ENCODE measurements around the gene ANXA7.
A peak's percentile ranks its signal among the peaks of the same experiment; 100 is the strongest.

Gene ANXA7

GRCh38 chr10:73357821-73358220 is 56.0 kb downstream of the ANXA7 start:
- H3K27me3 ChIP-seq (ENCODE audit: insufficient read depth, poor library complexity, severe bottlenecking), result no peaks in the 10 kb centered on the region
- no peak overlapping the region for H3K27ac ChIP-seq (ENCODE audit: poor library complexity, severe bottlenecking)
- no peaks in the 10 kb centered on the region for H3K36me3 ChIP-seq (ENCODE audit: low read depth)
- TF ChIP-seq CTCF (IDR thresholded peaks at IDR 0.05; ENCODE audit: poor library complexity, severe bottlenecking), result no peak
- ATAC-seq (ENCODE audit: low read depth) (no peak), DNase-seq (ENCODE audit: low spot score) (no peak)
- H3K4me3 ChIP-seq (ENCODE audit: severe bottlenecking), result peak overlapping the region; percentile 80
- H3K4me1 ChIP-seq (ENCODE audit: insufficient read depth, poor library complexity, severe bottlenecking), result peaks cover 4% of the 10 kb centered on the region
- H3K9me3 ChIP-seq (ENCODE audit: severe bottlenecking), result no peaks in the 10 kb centered on the region

- H3K27me3 ChIP-seq (ENCODE audit: insufficient read depth, poor library complexity, severe bottlenecking), result no peaks in the 10 kb centered on the region
- H3K9me3 ChIP-seq (ENCODE audit: severe bottlenecking), result no peaks in the 10 kb centered on the region
- ATAC-seq (ENCODE audit: low read depth) (no peak), DNase-seq (ENCODE audit: low spot score) (no peak)
- no peaks in the 10 kb centered on the region for H3K36me3 ChIP-seq (ENCODE audit: low read depth)
- peaks cover 4% of the 10 kb centered on the region for H3K4me1 ChIP-seq (ENCODE audit: insufficient read depth, poor library complexity, severe bottlenecking)
- no peak for TF ChIP-seq CTCF (IDR thresholded peaks at IDR 0.05; ENCODE audit: poor library complexity, severe bottlenecking)
- H3K27ac ChIP-seq (ENCODE audit: poor library complexity, severe bottlenecking), result no peak overlapping the region
- H3K4me3 ChIP-seq (ENCODE audit: severe bottlenecking), result no peak overlapping the region
Observed at GRCh38 chr10:73357166-73357565, 56.7 kb downstream of the ANXA7 start.

GRCh38 chr10:73344269-73344668 is 69.6 kb downstream of the ANXA7 start:
- H3K27ac ChIP-seq (ENCODE audit: poor library complexity, severe bottlenecking), result no peak overlapping the region
- DNase-seq (ENCODE audit: low spot score), result no peak

GRCh38 chr10:73340121-73340520 is 73.7 kb downstream of the ANXA7 start:
- Histone ChIP-seq H3K4me3 (ENCODE audit: severe bottlenecking) (no peak overlapping the region), H3K27ac (ENCODE audit: poor library complexity, severe bottlenecking) (no peak overlapping the region), H3K27me3 (ENCODE audit: insufficient read depth, poor library complexity, severe bottlenecking) (no peaks in the 10 kb centered on the region), H3K4me1 (ENCODE audit: insufficient read depth, poor library complexity, severe bottlenecking) (no peaks in the 10 kb centered on the region), H3K36me3 (ENCODE audit: low read depth) (no peaks in the 10 kb centered on the region), H3K9me3 (ENCODE audit: severe bottlenecking) (no peaks in the 10 kb centered on the region)
- no peak for TF ChIP-seq CTCF (IDR thresholded peaks at IDR 0.05; ENCODE audit: poor library complexity, severe bottlenecking)
- no peak for ATAC-seq (ENCODE audit: low read depth)
- DNase-seq (ENCODE audit: low spot score), result no peak

More at GRCh38 chr10:73344269-73344668, 69.6 kb downstream of the ANXA7 start:
- Histone ChIP-seq H3K27me3 (ENCODE audit: insufficient read depth, poor library complexity, severe bottlenecking) (no peaks in the 10 kb centered on the region), H3K36me3 (ENCODE audit: low read depth) (no peaks in the 10 kb centered on the region), H3K4me3 (ENCODE audit: severe bottlenecking) (no peak overlapping the region), H3K4me1 (ENCODE audit: insufficient read depth, poor library complexity, severe bottlenecking) (no peaks in the 10 kb centered on the region), H3K9me3 (ENCODE audit: severe bottlenecking) (no peaks in the 10 kb centered on the region)
- no peak for TF ChIP-seq CTCF (IDR thresholded peaks at IDR 0.05; ENCODE audit: poor library complexity, severe bottlenecking)
- no peak for ATAC-seq (ENCODE audit: low read depth)

- Histone ChIP-seq H3K27me3 (ENCODE audit: insufficient read depth, poor library complexity, severe bottlenecking) (no peaks in the 10 kb centered on the region), H3K4me3 (ENCODE audit: severe bottlenecking) (no peak overlapping the region), H3K27ac (ENCODE audit: poor library complexity, severe bottlenecking) (no peak overlapping the region), H3K36me3 (ENCODE audit: low read depth) (no peaks in the 10 kb centered on the region), H3K9me3 (ENCODE audit: severe bottlenecking) (no peaks in the 10 kb centered on the region), H3K4me1 (ENCODE audit: insufficient read depth, poor library complexity, severe bottlenecking) (no peaks in the 10 kb centered on the region)
- ATAC-seq (ENCODE audit: low read depth), result no peak
- DNase-seq (ENCODE audit: low spot score), result no peak
- no peak for TF ChIP-seq CTCF (IDR thresholded peaks at IDR 0.05; ENCODE audit: poor library complexity, severe bottlenecking)
Observed at GRCh38 chr10:73339436-73339835, 74.4 kb downstream of the ANXA7 start.
